ENCODE results near the gene TLR3.

Gene TLR3

GRCh38 chr4:186092296-186092695 lies 23.3 kb downstream of the TLR3 start:
- H3K4me1 ChIP-seq (ENCODE audit: insufficient read depth, low read length) = no peaks in the 10 kb centered on the region; the same call in 1 of the 2 replicates
- no peak overlapping the region for H3K4me3 ChIP-seq (ENCODE audit: low read length)
- H3K27me3 ChIP-seq (ENCODE audit: insufficient read depth, low read length) = no peaks in the 10 kb centered on the region
- no peaks in the 10 kb centered on the region for H3K36me3 ChIP-seq (ENCODE audit: insufficient read depth, low read depth, low read length)
- H3K9ac ChIP-seq (ENCODE audit: low read depth, low read length) = no peak overlapping the region
- H3K9me3 ChIP-seq (ENCODE audit: insufficient read depth, low read depth, low read length) = no peaks in the 10 kb centered on the region
- no peak overlapping the region for H3K27ac ChIP-seq (ENCODE audit: low read length)

- Histone ChIP-seq H3K36me3 (ENCODE audit: insufficient read depth, low read depth, low read length) (no peaks in the 10 kb centered on the region), H3K9me3 (ENCODE audit: insufficient read depth, low read depth, low read length) (no peaks in the 10 kb centered on the region), H3K27ac (ENCODE audit: low read length) (no peak overlapping the region), H3K4me3 (ENCODE audit: low read length) (no peak overlapping the region), H3K27me3 (ENCODE audit: insufficient read depth, low read length) (no peaks in the 10 kb centered on the region), H3K9ac (ENCODE audit: low read depth, low read length) (no peak overlapping the region), H3K4me1 (ENCODE audit: insufficient read depth, low read length) (no peaks in the 10 kb centered on the region)
Observed at GRCh38 chr4:186095406-186095805, 26.4 kb downstream of the TLR3 start.

DNA sequence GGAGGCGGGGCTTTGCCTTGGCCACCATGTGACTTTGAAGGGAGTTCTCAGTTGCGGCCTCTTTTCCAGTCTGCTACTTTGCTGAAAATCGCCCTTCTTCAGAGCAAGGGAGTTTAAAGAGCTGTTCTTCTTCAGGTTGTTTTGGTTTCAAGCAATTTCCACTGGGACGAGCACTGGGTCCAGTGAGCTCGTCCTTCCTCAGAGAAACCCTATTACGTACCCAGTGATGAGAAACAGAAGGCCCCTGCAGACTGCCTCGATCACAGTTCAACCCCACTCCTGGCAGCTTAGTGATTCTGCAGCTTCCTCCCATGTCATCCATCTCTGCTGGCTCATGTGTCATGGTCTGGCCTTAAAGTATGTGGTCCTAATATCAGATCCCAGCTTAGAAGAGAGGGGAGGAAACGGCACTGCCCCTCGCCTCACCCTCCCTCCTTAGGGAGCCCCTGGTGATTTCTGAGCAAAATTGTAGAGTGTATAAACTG lies 27.8 kb downstream of the TLR3 start:
- Histone ChIP-seq H3K27ac (ENCODE audit: low read length) (no peak overlapping the region), H3K27me3 (ENCODE audit: insufficient read depth, low read length) (no peaks in the 10 kb centered on the region), H3K9ac (ENCODE audit: low read depth, low read length) (no peak overlapping the region), H3K4me1 (ENCODE audit: insufficient read depth, low read length) (no peaks in the 10 kb centered on the region), H3K9me3 (ENCODE audit: insufficient read depth, low read depth, low read length) (no peaks in the 10 kb centered on the region), H3K4me3 (ENCODE audit: low read length) (no peak overlapping the region), H3K36me3 (ENCODE audit: insufficient read depth, low read depth, low read length) (no peaks in the 10 kb centered on the region)

DNA sequence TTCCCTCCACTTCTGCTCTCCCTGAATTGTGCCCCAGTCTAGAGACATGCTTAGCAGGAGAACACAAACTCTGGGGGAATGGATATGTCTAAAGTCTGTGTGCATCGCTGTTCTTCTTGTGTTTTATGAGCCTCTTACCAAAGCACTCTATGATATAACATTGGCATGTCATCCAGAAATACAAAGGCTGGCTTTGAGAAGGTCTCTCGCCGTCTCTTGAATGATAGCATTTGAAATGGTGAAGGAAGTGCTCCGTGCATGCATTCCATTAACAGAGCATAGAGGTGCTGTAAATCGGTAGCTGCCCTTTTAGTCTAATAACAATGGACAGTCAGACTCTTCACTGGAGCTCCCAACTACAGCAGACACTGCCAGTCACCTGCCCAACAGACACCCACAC lies 28.4 kb downstream of the TLR3 start:
- Histone ChIP-seq H3K4me1 (ENCODE audit: insufficient read depth, low read length) (no peaks in the 10 kb centered on the region), H3K27me3 (ENCODE audit: insufficient read depth, low read length) (peaks cover 1% of the 10 kb centered on the region), H3K27ac (ENCODE audit: low read length) (no peak overlapping the region), H3K36me3 (ENCODE audit: insufficient read depth, low read depth, low read length) (no peaks in the 10 kb centered on the region), H3K4me3 (ENCODE audit: low read length) (no peak overlapping the region), H3K9me3 (ENCODE audit: insufficient read depth, low read depth, low read length) (no peaks in the 10 kb centered on the region), H3K9ac (ENCODE audit: low read depth, low read length) (no peak overlapping the region)

DNA sequence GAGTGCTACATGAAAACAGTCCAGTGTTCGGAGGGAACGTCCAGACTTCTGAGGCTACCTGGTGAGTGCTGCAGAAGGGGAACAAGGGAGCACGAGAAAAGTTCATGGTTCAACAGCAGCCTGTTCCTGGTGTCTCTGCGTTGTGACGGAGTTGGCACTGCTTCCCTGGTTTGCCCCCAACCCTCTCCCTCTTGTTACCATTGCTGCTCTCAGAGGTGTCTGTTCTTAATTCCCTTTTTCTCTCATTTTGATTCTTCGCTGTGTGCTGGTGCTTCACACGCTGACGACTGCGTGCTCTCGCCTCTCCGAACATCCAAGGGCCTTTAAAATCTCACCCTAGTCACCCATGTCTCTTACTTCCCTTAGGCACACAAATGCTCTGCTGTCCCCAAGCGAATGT lies 34.0 kb downstream of the TLR3 start:
- H3K27me3 ChIP-seq (ENCODE audit: insufficient read depth, low read length) = peaks cover 42% of the 10 kb centered on the region
- H3K4me3 ChIP-seq (ENCODE audit: low read length) = no peak overlapping the region
- H3K27ac ChIP-seq (ENCODE audit: low read length) = no peak overlapping the region
- no peaks in the 10 kb centered on the region for H3K36me3 ChIP-seq (ENCODE audit: insufficient read depth, low read depth, low read length)
- no peaks in the 10 kb centered on the region for H3K9me3 ChIP-seq (ENCODE audit: insufficient read depth, low read depth, low read length)
- peaks cover 4% of the 10 kb centered on the region; the same call in 1 of the 2 replicates for H3K4me1 ChIP-seq (ENCODE audit: insufficient read depth, low read length)
- H3K9ac ChIP-seq (ENCODE audit: low read depth, low read length) = no peak overlapping the region

DNA sequence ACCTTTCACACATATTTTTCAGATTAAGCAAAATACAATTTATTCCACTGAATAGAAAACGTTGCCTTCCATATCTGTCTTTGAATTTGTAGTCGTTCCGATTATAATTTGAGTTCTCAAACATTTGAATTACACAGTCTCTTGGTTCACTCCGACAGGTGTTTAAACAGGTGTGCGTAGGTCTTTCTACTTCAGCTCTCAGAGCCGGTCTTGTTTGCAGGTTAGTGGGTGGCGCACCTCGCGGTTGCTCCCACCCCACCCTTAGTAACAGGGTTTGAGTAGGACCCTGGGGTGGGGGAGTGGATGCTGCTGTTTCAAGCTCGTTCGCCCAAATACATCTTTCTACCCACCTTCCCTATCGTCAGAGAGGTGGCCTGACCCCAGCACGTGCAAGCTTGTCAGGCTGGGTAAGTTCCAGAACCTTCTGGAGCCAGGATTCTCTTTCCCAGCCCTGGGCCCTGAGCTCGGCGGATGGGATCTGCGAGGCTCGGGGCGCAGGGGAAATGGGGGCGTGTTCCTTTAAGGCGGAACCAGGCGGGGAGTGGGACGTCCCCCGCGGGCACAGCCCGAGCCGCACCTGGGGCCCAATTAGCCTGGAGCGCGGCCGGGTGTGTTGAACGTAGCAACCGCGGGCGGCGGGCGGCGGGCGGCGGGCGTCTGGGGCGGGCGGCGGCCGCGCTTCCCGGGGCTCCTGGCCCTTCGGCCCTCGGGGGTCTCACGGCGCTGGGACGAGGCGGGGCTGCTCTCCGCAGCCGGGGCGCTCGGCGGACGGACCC lies 35.3 kb downstream of the TLR3 start, which contains the start of gene FAM149A:
FAM149A (plus strand) TSS at position 591 of the 776 bp plus-strand sequence.
- H3K9me3 ChIP-seq (ENCODE audit: insufficient read depth, low read depth, low read length) = no peaks in the 10 kb centered on the region
- no peaks in the 10 kb centered on the region for H3K36me3 ChIP-seq (ENCODE audit: insufficient read depth, low read depth, low read length)
- no peak within 1 kb of the TSS for H3K27ac ChIP-seq (ENCODE audit: low read length)
- H3K27me3 ChIP-seq (ENCODE audit: insufficient read depth, low read length) = peaks cover 42% of the 10 kb centered on the region
- peak within 1 kb of the TSS; percentile 47; the same call in 1 of the 2 replicates for H3K9ac ChIP-seq (ENCODE audit: low read depth, low read length)
- H3K4me1 ChIP-seq (ENCODE audit: insufficient read depth, low read length) = peaks cover 8% of the 10 kb centered on the region; the same call in 1 of the 2 replicates
- H3K4me3 ChIP-seq (ENCODE audit: low read length) = peak within 1 kb of the TSS; percentile 61

DNA sequence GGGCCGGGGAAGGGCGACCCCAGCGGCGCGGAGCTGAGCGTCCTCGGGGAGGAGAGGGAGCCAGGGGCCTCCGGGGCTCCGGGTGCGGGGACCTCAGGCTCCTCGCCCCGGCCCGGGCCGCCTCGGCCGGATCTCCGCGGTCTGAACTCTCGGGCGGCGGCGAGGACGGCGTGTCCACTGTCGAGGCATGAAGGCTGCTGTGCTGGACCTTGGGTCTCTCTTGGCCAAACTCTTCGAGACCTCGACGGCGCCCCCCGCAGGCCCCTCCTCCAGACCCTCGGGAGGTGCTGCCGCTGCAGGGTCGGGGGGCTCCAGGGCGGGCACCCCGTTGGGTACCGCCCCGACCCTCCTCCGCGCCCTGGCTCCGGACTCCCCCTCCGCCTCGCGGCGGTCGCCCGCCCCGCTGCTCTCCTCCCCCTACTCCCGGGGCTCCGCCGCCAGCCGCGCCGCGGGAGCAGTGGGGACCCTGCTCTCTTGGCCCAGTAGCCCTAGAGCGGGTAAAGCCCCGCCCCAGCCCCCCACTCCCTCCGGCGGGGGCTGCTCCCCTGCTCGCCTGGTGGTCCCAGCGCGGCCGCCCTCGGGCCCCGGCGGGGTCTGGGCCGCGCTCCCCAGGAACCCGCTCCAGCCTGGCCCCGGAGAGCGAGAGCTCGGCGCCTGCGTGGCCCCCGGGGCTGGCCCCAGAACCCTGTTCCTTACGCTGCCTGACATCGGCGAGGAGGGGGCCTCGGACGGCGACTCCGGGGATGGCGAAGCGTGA lies 36.1 kb downstream of the TLR3 start:
- H3K4me3 ChIP-seq (ENCODE audit: low read length) = peak overlapping the region; percentile 61
- peaks cover 42% of the 10 kb centered on the region for H3K27me3 ChIP-seq (ENCODE audit: insufficient read depth, low read length)

GRCh38 chr4:186105647-186106321 lies 36.8 kb downstream of the TLR3 start:
- peaks cover 42% of the 10 kb centered on the region for H3K27me3 ChIP-seq (ENCODE audit: insufficient read depth, low read length)
- peak overlapping the region; percentile 47; the same call in 1 of the 2 replicates for H3K9ac ChIP-seq (ENCODE audit: low read depth, low read length)
- peaks cover 8% of the 10 kb centered on the region; the same call in 1 of the 2 replicates for H3K4me1 ChIP-seq (ENCODE audit: insufficient read depth, low read length)
- H3K9me3 ChIP-seq (ENCODE audit: insufficient read depth, low read depth, low read length) = no peaks in the 10 kb centered on the region
- H3K4me3 ChIP-seq (ENCODE audit: low read length) = peak overlapping the region; percentile 61
- H3K27ac ChIP-seq (ENCODE audit: low read length) = no peak overlapping the region
- H3K36me3 ChIP-seq (ENCODE audit: insufficient read depth, low read depth, low read length) = no peaks in the 10 kb centered on the region

More for the DNA sequence above, 36.1 kb downstream of the TLR3 start:
- Histone ChIP-seq H3K9ac (ENCODE audit: low read depth, low read length) (peak overlapping the region; percentile 47; the same call in 1 of the 2 replicates), H3K27ac (ENCODE audit: low read length) (no peak overlapping the region), H3K4me1 (ENCODE audit: insufficient read depth, low read length) (peaks cover 8% of the 10 kb centered on the region; the same call in 1 of the 2 replicates), H3K9me3 (ENCODE audit: insufficient read depth, low read depth, low read length) (no peaks in the 10 kb centered on the region), H3K36me3 (ENCODE audit: insufficient read depth, low read depth, low read length) (no peaks in the 10 kb centered on the region)

DNA sequence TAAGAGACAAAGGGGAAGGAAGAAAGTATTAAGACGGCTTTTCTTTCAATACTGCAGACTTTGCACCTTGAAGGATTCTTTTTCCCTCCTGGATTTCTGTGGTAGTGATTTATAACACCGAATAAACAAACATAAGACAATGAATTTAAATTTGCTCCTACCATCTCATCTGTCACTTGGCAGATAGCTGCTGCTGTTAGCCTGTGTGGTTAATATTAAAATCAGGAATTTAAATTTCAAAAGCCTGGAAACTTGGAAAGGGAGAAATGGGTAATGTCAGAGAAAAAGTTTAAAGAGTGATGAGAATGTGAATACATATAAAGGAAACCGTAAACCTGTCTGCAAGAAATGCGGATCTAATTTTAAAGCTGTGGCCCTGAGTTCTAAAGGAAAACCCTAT lies 39.0 kb downstream of the TLR3 start:
- peaks cover 35% of the 10 kb centered on the region for H3K27me3 ChIP-seq (ENCODE audit: insufficient read depth, low read length)
- H3K27ac ChIP-seq (ENCODE audit: low read length) = no peak overlapping the region
- H3K4me1 ChIP-seq (ENCODE audit: insufficient read depth, low read length) = peaks cover 8% of the 10 kb centered on the region; the same call in 1 of the 2 replicates
- H3K9ac ChIP-seq (ENCODE audit: low read depth, low read length) = peak overlapping the region; percentile 25; the same call in 1 of the 2 replicates
- no peaks in the 10 kb centered on the region for H3K36me3 ChIP-seq (ENCODE audit: insufficient read depth, low read depth, low read length)
- no peak overlapping the region for H3K4me3 ChIP-seq (ENCODE audit: low read length)
- no peaks in the 10 kb centered on the region for H3K9me3 ChIP-seq (ENCODE audit: insufficient read depth, low read depth, low read length)

DNA sequence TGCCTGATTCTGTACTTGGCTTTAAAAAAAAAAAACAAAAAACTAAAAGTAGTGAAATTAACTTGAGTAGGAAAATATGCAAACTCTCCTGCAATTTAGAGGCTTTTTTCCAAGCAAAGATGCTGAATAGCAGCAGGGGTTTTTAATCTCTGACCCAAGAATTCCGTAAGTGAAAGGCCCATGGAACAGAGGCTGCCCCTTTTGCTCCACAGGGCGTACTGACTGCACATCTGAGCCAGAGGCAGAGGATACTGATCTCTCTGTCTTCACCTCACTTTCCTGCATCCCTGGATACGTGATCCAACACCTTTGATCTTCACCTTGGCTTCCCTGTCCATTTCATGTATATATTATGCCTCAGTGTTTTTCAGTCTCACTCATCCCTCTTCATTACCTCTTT lies 39.4 kb downstream of the TLR3 start:
- H3K4me3 ChIP-seq (ENCODE audit: low read length) = no peak overlapping the region
- H3K27ac ChIP-seq (ENCODE audit: low read length) = no peak overlapping the region
- peaks cover 8% of the 10 kb centered on the region; the same call in 1 of the 2 replicates for H3K4me1 ChIP-seq (ENCODE audit: insufficient read depth, low read length)
- peaks cover 31% of the 10 kb centered on the region for H3K27me3 ChIP-seq (ENCODE audit: insufficient read depth, low read length)
- H3K9ac ChIP-seq (ENCODE audit: low read depth, low read length) = no peak overlapping the region
- no peaks in the 10 kb centered on the region for H3K9me3 ChIP-seq (ENCODE audit: insufficient read depth, low read depth, low read length)
- no peaks in the 10 kb centered on the region for H3K36me3 ChIP-seq (ENCODE audit: insufficient read depth, low read depth, low read length)

- Histone ChIP-seq H3K27me3 (ENCODE audit: insufficient read depth, low read length) (peaks cover 22% of the 10 kb centered on the region), H3K4me1 (ENCODE audit: insufficient read depth, low read length) (peaks cover 8% of the 10 kb centered on the region; the same call in 1 of the 2 replicates), H3K9ac (ENCODE audit: low read depth, low read length) (no peak overlapping the region), H3K9me3 (ENCODE audit: insufficient read depth, low read depth, low read length) (no peaks in the 10 kb centered on the region), H3K4me3 (ENCODE audit: low read length) (no peak overlapping the region), H3K36me3 (ENCODE audit: insufficient read depth, low read depth, low read length) (no peaks in the 10 kb centered on the region), H3K27ac (ENCODE audit: low read length) (no peak overlapping the region)
Observed at GRCh38 chr4:186109245-186109644, 40.3 kb downstream of the TLR3 start.
